Measurements from ENCODE around the gene CTSV.
"Not testable (repeated sequence)": the region's sequence is repeated elsewhere in the genome, so short reads cannot be mapped to it uniquely, and the experiment has no call there.

- not testable (repeated sequence) for TF ChIP-seq EZH2 (IDR thresholded peaks at IDR 0.05; ENCODE audit: borderline replicate concordance, low read depth, low read length, poor library complexity, severe bottlenecking); CTCF (conservative IDR thresholded peaks at IDR 0.05; ENCODE audit: low read depth, low read length)
These were observed 15.4 kb downstream of the CTSV start for GRCh38 chr9:97023505-97023904.

Data from A673 (cell line).